ENCODE measurements around the gene TIGIT.

The TIGIT gene

DNA sequence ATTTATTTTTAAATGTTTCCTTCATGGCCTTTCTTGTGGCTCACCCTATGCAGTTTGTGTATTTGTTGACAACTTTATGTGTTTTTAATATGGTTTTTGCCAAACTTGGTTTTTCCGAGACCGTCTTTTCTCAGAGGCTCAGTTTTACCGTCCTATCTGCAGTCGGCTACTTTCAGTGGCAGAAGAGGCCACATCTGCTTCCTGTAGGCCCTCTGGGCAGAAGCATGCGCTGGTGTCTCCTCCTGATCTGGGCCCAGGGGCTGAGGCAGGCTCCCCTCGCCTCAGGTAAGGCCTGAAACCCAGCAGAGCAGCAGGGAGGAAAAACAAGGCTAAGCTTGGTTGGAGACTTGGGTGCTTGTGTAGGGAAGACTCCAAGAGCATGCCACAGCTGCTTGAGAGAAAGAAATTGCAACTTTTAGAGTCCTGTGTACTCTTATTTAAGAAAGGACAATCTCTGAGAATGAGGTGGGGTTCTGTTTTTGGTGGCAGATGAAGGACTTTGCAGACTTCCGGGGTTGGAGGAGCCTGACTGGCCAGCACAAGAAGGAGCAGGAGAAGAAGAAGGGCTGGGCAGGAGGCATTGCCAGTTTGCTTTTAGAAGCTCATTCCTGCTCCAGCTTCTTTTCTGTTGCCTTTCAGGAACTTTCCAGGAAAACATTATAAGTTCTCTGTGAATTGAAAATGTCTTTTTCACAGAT lies at the start of gene TIGIT:
TIGIT (plus strand) TSS at position 191 of the 698 bp plus-strand sequence; CDS start at position 225, 34 bp downstream.
- TF ChIP-seq, protein P1, sequence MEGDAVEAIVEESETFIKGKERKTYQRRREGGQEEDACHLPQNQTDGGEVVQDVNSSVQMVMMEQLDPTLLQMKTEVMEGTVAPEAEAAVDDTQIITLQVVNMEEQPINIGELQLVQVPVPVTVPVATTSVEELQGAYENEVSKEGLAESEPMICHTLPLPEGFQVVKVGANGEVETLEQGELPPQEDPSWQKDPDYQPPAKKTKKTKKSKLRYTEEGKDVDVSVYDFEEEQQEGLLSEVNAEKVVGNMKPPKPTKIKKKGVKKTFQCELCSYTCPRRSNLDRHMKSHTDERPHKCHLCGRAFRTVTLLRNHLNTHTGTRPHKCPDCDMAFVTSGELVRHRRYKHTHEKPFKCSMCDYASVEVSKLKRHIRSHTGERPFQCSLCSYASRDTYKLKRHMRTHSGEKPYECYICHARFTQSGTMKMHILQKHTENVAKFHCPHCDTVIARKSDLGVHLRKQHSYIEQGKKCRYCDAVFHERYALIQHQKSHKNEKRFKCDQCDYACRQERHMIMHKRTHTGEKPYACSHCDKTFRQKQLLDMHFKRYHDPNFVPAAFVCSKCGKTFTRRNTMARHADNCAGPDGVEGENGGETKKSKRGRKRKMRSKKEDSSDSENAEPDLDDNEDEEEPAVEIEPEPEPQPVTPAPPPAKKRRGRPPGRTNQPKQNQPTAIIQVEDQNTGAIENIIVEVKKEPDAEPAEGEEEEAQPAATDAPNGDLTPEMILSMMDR (conservative IDR thresholded peaks at IDR 0.05; ENCODE audit: low read depth) = no peak
- POLR2A ChIA-PET (ENCODE audit: low non-redundant PET) = no interaction called here
- H3K27ac ChIP-seq = no peak within 1 kb of the TSS
- DNase-seq (ENCODE audit: low spot score) = no peak
- CTCF ChIA-PET = interaction anchor here (0.6 kb wide), 3 partner anchors 459 to 1491 kb away, joined by 3 read pairs; no protein-coding TSS in a partner anchor

DNA sequence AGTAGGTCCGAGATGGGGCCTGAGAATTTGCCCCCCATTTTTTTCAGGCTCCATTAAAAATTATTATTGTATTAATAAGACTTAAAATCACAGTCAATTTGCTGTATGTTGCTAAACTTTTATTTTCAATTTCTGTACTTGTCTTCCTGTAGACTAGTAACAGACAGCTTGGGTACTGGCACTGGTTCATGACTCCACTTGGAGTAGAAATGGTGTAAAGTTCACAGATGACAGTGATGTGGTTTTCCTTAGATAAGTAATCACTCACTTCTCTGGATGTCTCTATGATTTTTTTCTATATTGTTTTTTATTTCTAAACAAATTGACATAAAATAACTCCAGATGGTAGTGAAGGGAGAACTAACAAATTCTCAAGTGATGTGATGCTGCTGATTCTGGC lies 40.9 kb upstream of the TIGIT start:
- ChIA-PET POLR2A (ENCODE audit: low non-redundant PET) (no interaction called here), CTCF (no interaction called here)
- TF ChIP-seq, protein P1 (conservative IDR thresholded peaks at IDR 0.05; ENCODE audit: low read depth) = no peak
- H3K27ac ChIP-seq = no peak overlapping the region
- DNase-seq (ENCODE audit: low spot score) = no peak

DNA sequence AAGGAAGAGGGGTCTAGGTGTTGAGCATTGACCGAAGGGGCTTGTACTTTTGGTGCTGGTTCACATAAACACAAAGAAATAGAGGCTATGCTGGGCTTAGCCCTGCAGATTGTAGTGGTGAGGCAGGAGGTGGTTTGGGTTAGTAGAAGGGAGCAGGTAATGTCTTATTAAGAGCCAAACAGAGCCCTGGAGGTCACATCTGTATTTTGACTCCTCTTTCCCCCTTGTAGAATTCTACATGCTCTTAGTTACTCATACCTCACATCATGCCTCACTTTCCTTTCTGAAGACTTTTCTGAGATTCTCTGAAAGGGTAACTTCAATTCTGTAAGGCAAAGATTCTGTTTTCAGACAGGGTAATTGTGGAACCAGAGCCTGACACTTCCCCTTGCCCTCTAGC lies 40.3 kb upstream of the TIGIT start:
- CTCF ChIA-PET = interaction anchor here (0.7 kb wide), 1 partner anchor 70 kb away, joined by 3 read pairs; no protein-coding TSS in a partner anchor
- no peak for DNase-seq (ENCODE audit: low spot score)
- TF ChIP-seq, protein P1 (conservative IDR thresholded peaks at IDR 0.05; ENCODE audit: low read depth) = no peak
- POLR2A ChIA-PET (ENCODE audit: low non-redundant PET) = no interaction called here
- H3K27ac ChIP-seq = no peak overlapping the region

DNA sequence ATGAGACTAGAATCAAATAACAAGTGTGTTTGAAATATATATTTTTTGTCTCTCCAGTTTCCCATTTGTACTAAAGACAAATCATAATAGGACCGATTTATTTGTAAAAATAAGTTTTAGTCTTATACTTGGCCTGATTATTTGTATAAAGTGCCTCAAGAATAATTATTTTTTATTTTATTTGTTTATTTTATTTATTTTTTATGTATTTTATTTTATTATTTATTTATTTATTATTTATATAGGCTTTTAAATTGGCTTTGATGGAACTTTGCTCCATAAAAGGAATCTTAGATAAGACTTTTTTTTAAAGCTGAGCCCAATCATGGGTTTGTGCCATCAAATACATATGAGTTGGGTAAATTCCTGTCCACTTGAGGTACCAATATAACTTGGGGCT lies 34.3 kb upstream of the TIGIT start:
- DNase-seq (ENCODE audit: low spot score) = no peak
- ChIA-PET CTCF (no interaction called here), POLR2A (ENCODE audit: low non-redundant PET) (no interaction called here)
- H3K27ac ChIP-seq = no peak overlapping the region
- TF ChIP-seq, protein P1 (conservative IDR thresholded peaks at IDR 0.05; ENCODE audit: low read depth) = no peak

DNA sequence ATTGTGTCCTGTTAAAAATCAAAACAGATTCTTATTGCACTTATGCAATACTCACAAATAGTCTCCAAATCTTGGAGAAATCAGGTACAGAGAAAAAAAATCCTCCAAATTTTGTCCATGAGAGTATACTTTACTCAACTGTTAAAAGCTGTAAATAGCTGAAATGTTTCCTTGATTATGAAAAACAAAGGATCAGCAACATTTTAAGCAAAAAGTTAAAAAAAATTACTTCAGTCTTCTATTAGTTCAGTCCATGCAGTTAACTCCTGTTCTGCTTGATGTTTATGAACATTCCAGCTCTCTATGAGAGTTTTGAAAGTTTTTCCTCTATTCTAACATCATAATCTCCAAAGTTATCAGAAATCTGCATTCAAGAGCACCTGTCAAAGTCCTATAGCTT lies 33.7 kb upstream of the TIGIT start:
- H3K27ac ChIP-seq = no peak overlapping the region
- DNase-seq (ENCODE audit: low spot score) = no peak
- POLR2A ChIA-PET (ENCODE audit: low non-redundant PET) = no interaction called here
- CTCF ChIA-PET = no interaction called here
- TF ChIP-seq, protein P1 (conservative IDR thresholded peaks at IDR 0.05; ENCODE audit: low read depth) = no peak

DNA sequence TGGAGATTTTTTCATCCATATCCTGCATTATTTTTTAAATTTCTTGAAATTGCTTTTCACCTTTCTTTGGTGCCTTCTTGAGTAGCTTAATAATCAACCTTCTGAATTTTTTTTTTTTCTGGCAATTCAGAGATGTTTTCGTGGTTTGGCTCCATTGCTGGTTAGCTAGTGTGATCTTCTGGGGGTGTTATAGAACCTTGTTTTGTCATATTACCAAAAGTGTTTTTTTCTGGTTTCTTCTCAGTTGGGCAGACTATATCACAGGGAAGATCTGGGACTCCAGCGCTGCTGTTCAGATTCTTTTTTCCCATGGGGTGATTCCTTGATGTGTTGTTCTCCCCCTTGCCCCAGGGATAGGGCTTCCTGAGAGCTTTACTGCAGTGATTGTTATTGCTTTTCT lies 23.8 kb upstream of the TIGIT start:
- no peak overlapping the region for H3K27ac ChIP-seq
- CTCF ChIA-PET = interaction anchor here (0.6 to 0.7 kb wide), 2 partner anchors 150 to 340 kb away, joined by 3 to 5 read pairs; no protein-coding TSS in a partner anchor
- POLR2A ChIA-PET (ENCODE audit: low non-redundant PET) = no interaction called here
- TF ChIP-seq, protein P1 (conservative IDR thresholded peaks at IDR 0.05; ENCODE audit: low read depth) = no peak
- DNase-seq (ENCODE audit: low spot score) = no peak
